Uterus (tissue), 2 donors: ENCODE measurements around the gene ST8SIA5.

ENCODE experiments used
- CTCF ChIP-seq, 4 experiments: fragments of 200-600 bp in 2 of 4; fragments of 450-650 bp in 2 of 4; sonication (generic) in 2 of 4; IDR thresholded peaks; one replicate each; pipeline ENCODE4 v1.5.1; 2016 to 2019; ENCODE audit warnings: antibody characterized with exemption in 4 of 4, mild to moderate bottlenecking in 2 of 4, moderate library complexity in 1 of 4
- POLR2A ChIP-seq, 2 donors: fragments of 450-650 bp; IDR thresholded peaks; one replicate each; pipeline ENCODE4 v1.6.1; 2016; ENCODE audit warnings: antibody characterized with exemption in 2 of 2, mild to moderate bottlenecking in 1 of 2, moderate library complexity in 1 of 2

GRCh38 chr18:46700066-46700824, 56.6 kb downstream of the ST8SIA5 start:
- TF ChIP-seq CTCF (IDR thresholded peaks at IDR 0.05) (no peak), POLR2A (IDR thresholded peaks at IDR 0.05) (no peak)
